HepG2 (cell line): ENCODE results near the gene PDK2. TPM values are rescaled to one million over a fixed set of nuclear protein-coding genes. Genes with fewer than 3 reads are reported as not detected.

Experiments
- ASH2L ChIP-seq: fragments of 300-600, 200-600 bp; sonication (generic); IDR thresholded peaks from 2 replicates; pipeline ENCODE4 v1.7.0; 2017; ENCODE audit warnings: low read depth, mild to moderate bottlenecking, moderate library complexity, mixed read lengths, low read length; ENCODE audit not compliant: insufficient read length
- DNMT3B ChIP-seq: conservative IDR thresholded peaks from 2 replicates; pipeline ENCODE4 v1.6.1; 2016; ENCODE audit warnings: missing biosample characterization, control low read depth
- HMG20B ChIP-seq: conservative IDR thresholded peaks from 2 replicates; pipeline ENCODE4 v1.6.1; 2016; ENCODE audit warnings: missing genetic modification reagents, missing compliant biosample characterization
- SP4 ChIP-seq: sonication (generic); formaldehyde crosslinking; IDR thresholded peaks from 2 replicates; pipeline ENCODE4 v1.8.1; 2023; ENCODE audit warnings: mild to moderate bottlenecking, missing genetic modification reagents
- ZBTB8A ChIP-seq: sonication (generic); formaldehyde crosslinking; IDR thresholded peaks from 2 replicates; pipeline ENCODE4 v1.4.0; 2020; ENCODE audit warnings: mild to moderate bottlenecking, low read depth, missing genetic modification reagents, borderline replicate concordance
- ZKSCAN5 ChIP-seq: sonication (generic); formaldehyde crosslinking; IDR thresholded peaks from 2 replicates; pipeline ENCODE4 v1.5.1; 2020; ENCODE audit warnings: mild to moderate bottlenecking, missing genetic modification reagents
- ZNF33B ChIP-seq: sonication (generic); formaldehyde crosslinking; IDR thresholded peaks from 2 replicates; pipeline ENCODE4 v1.5.1; 2020; ENCODE audit warnings: mild to moderate bottlenecking, missing genetic modification reagents
- ZNF558 ChIP-seq: sonication (generic); formaldehyde crosslinking; IDR thresholded peaks from 2 replicates; pipeline ENCODE4 v1.9.0; 2022; ENCODE audit warnings: mild to moderate bottlenecking, missing genetic modification reagents, borderline replicate concordance
- ZNF75D ChIP-seq: sonication (generic); formaldehyde crosslinking; IDR thresholded peaks from 2 replicates; pipeline ENCODE4 v1.8.1; 2023; ENCODE audit warnings: missing genetic modification reagents, mild to moderate bottlenecking, borderline replicate concordance
- ZNF782 ChIP-seq: sonication (generic); formaldehyde crosslinking; IDR thresholded peaks from 2 replicates; pipeline ENCODE4 v1.4.0; 2020; ENCODE audit warnings: missing genetic modification reagents, mild to moderate bottlenecking, borderline replicate concordance
- ZNF883 ChIP-seq: sonication (generic); formaldehyde crosslinking; IDR thresholded peaks from 2 replicates; pipeline ENCODE4 v1.5.1; 2020; ENCODE audit warnings: mild to moderate bottlenecking, missing genetic modification reagents; ENCODE audit errors: not compliant biosample characterization
- polyA plus RNA-seq, 8 experiments: library from polyadenylated mRNA; depleted of rRNA in 3 of 8; stranded (reverse) in 7 of 8; unstranded in 1 of 8; fragments of >200 nt; fragmentation: Illumina TruSeq in 4 of 8; extraction: Trizol in 4 of 8; gene quantifications; 2 replicates each; pipeline versions ENCODE4 v1.2.1 to v1.2.3, GENCODE V29; 2011 to 2016; ENCODE audit warnings: low read depth in 4 of 8, missing spikeins in 1 of 8, mixed read lengths in 1 of 8; ENCODE audit not compliant: insufficient read depth in 1 of 8
- total RNA-seq, 5 experiments: library from RNA; depleted of rRNA; stranded (reverse); fragments of >200 nt; fragmentation: Illumina TruSeq; extraction: Trizol; gene quantifications; 2 replicates each; pipeline ENCODE4 v1.2.3, GENCODE V29; 2016; ENCODE audit warnings: low read depth in 1 of 5
- TF ChIP-seq, protein P1 (sequence below): sonication (generic); formaldehyde crosslinking; IDR thresholded peaks from 2 replicates; pipeline ENCODE4 v1.4.0; 2020; ENCODE audit warnings: missing genetic modification reagents, mild to moderate bottlenecking, borderline replicate concordance
- TF ChIP-seq, protein P2 (sequence below): sonication (generic); formaldehyde crosslinking; IDR thresholded peaks from 2 replicates; pipeline ENCODE4 v1.4.0; 2020; ENCODE audit warnings: missing genetic modification reagents
- TF ChIP-seq, protein P3 (sequence below): sonication (generic); formaldehyde crosslinking; IDR thresholded peaks from 2 replicates; pipeline ENCODE4 v1.4.0; 2020; ENCODE audit warnings: mild to moderate bottlenecking, missing genetic modification reagents
- TF ChIP-seq, protein P4 (sequence below): sonication (generic); formaldehyde crosslinking; IDR thresholded peaks from 2 replicates; pipeline ENCODE4 v1.8.0; 2022; ENCODE audit warnings: mild to moderate bottlenecking, missing genetic modification reagents, moderate library complexity
- TF ChIP-seq, protein P5 (sequence below): sonication (generic); formaldehyde crosslinking; IDR thresholded peaks from 2 replicates; pipeline ENCODE4 v1.4.0; 2020; ENCODE audit warnings: missing genetic modification reagents, borderline replicate concordance
- TF ChIP-seq, protein P6 (sequence below): sonication (generic); formaldehyde crosslinking; IDR thresholded peaks from 2 replicates; pipeline ENCODE4 v1.8.1; 2023; ENCODE audit warnings: mild to moderate bottlenecking, inconsistent platforms, moderate library complexity, missing genetic modification reagents, borderline replicate concordance

PDK2 gene
- total and polyA plus RNA-seq, 2 of the 13 experiments (the other 11 are each of a cell fraction or from before 2014, with no cell fraction given), result 18.5 to 59.7 TPM

DNA sequence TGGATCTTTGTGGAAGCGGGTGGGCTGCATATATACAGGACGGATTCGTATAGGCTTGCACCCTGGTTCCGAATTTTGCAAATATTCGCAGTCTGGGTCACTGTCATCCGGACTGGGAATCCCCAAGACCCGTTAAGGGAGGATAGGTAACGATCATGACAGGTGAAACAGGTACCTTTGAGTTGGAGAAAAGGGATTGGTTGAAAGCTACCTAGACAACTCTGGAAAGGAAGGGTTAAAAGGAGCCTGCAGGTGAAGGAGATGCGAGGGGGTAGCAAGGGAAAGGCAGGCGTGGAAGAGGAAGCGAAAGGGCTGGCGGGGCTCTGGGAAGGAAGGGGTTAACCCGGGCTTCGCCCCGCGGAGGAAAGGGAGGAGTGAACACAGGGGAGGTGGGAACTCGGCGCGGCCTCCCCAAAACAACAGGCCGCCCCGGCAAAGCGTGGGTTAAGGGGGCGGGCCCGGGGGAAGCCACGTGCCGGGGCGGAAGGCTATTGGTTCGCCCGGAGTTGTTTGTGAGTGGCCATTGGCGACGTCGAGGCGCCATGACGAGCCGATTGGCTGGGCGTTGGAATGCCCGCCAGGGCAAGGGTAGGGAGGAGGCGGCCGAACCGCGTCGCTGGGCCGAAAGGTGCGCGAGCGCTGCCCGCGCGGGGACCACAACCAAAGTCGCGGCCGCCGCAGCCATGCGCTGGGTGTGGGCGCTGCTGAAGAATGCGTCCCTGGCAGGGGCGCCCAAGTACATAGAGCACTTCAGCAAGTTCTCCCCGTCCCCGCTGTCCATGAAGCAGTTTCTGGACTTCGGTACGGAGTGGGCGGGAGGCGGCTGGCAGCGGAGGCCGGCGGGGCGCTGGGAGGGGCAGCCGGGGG is at the start of gene PDK2 (continued):
- TF ChIP-seq ZNF558 (CRISPR knock-in tag) (no peak; the same call in 1 of the 2 replicates), ZNF883 (CRISPR knock-in tag) (no peak), ZNF75D (CRISPR knock-in tag) (no peak), DNMT3B (CRISPR knock-in tag) (no peak), ZBTB8A (CRISPR knock-in tag) (0 out of 2 replicates have a peak, but pooled peaks have one; percentile 84), SP4 (CRISPR knock-in tag) (peak; percentile 98), HMG20B (CRISPR knock-in tag) (peak; percentile 77; the same call in 1 of the 2 replicates), ZNF782 (CRISPR knock-in tag) (no peak; the same call in 1 of the 2 replicates), ZNF33B (CRISPR knock-in tag) (0 out of 2 replicates have a peak, but pooled peaks have one; percentile 21), ASH2L (peak; percentile 48), ZKSCAN5 (CRISPR knock-in tag) (no peak)
- TF ChIP-seq, protein P1, sequence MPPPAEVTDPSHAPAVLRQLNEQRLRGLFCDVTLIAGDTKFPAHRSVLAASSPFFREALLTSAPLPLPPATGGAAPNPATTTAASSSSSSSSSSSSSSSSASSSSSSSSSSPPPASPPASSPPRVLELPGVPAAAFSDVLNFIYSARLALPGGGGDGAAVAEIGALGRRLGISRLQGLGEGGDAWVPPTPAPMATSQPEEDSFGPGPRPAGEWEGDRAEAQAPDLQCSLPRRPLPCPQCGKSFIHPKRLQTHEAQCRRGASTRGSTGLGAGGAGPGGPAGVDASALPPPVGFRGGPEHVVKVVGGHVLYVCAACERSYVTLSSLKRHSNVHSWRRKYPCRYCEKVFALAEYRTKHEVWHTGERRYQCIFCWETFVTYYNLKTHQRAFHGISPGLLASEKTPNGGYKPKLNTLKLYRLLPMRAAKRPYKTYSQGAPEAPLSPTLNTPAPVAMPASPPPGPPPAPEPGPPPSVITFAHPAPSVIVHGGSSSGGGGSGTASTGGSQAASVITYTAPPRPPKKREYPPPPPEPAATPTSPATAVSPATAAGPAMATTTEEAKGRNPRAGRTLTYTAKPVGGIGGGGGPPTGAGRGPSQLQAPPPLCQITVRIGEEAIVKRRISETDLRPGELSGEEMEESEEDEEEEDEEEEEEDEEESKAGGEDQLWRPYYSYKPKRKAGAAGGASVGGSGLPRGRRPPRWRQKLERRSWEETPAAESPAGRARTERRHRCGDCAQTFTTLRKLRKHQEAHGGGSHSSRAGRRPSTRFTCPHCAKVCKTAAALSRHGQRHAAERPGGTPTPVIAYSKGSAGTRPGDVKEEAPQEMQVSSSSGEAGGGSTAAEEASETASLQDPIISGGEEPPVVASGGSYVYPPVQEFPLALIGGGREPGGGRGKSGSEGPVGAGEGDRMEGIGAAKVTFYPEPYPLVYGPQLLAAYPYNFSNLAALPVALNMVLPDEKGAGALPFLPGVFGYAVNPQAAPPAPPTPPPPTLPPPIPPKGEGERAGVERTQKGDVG, result no peak; the same call in 1 of the 2 replicates
- TF ChIP-seq, protein P2, sequence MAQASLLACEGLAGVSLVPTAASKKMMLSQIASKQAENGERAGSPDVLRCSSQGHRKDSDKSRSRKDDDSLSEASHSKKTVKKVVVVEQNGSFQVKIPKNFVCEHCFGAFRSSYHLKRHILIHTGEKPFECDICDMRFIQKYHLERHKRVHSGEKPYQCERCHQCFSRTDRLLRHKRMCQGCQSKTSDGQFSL, result peak; percentile 26; the same call in 1 of the 2 replicates
- TF ChIP-seq, protein P3, sequence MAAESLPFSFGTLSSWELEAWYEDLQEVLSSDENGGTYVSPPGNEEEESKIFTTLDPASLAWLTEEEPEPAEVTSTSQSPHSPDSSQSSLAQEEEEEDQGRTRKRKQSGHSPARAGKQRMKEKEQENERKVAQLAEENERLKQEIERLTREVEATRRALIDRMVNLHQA (CRISPR knock-in tag), result no peak
- TF ChIP-seq, protein P4, sequence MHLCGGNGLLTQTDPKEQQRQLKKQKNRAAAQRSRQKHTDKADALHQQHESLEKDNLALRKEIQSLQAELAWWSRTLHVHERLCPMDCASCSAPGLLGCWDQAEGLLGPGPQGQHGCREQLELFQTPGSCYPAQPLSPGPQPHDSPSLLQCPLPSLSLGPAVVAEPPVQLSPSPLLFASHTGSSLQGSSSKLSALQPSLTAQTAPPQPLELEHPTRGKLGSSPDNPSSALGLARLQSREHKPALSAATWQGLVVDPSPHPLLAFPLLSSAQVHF, result peak; percentile 88
- TF ChIP-seq, protein P5, sequence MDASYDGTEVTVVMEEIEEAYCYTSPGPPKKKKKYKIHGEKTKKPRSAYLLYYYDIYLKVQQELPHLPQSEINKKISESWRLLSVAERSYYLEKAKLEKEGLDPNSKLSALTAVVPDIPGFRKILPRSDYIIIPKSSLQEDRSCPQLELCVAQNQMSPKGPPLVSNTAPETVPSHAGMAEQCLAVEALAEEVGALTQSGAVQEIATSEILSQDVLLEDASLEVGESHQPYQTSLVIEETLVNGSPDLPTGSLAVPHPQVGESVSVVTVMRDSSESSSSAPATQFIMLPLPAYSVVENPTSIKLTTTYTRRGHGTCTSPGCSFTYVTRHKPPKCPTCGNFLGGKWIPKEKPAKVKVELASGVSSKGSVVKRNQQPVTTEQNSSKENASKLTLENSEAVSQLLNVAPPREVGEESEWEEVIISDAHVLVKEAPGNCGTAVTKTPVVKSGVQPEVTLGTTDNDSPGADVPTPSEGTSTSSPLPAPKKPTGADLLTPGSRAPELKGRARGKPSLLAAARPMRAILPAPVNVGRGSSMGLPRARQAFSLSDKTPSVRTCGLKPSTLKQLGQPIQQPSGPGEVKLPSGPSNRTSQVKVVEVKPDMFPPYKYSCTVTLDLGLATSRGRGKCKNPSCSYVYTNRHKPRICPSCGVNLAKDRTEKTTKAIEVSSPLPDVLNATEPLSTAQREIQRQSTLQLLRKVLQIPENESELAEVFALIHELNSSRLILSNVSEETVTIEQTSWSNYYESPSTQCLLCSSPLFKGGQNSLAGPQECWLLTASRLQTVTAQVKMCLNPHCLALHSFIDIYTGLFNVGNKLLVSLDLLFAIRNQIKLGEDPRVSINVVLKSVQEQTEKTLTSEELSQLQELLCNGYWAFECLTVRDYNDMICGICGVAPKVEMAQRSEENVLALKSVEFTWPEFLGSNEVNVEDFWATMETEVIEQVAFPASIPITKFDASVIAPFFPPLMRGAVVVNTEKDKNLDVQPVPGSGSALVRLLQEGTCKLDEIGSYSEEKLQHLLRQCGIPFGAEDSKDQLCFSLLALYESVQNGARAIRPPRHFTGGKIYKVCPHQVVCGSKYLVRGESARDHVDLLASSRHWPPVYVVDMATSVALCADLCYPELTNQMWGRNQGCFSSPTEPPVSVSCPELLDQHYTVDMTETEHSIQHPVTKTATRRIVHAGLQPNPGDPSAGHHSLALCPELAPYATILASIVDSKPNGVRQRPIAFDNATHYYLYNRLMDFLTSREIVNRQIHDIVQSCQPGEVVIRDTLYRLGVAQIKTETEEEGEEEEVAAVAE, result peak; percentile 77; the same call in 1 of the 2 replicates
- TF ChIP-seq, protein P6, sequence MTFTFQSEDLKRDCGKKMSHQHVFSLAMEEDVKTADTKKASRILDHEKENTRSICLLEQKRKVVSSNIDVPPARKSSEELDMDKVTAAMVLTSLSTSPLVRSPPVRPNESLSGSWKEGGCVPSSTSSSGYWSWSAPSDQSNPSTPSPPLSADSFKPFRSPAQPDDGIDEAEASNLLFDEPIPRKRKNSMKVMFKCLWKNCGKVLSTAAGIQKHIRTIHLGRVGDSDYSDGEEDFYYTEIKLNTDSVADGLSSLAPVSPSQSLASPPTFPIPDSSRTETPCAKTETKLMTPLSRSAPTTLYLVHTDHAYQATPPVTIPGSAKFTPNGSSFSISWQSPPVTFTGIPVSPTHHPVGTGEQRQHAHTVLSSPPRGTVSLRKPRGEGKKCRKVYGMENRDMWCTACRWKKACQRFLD (CRISPR knock-in tag), result no peak
